HG03097 (cell line): ENCODE results near the gene FAM25C.
"Not testable (repeated sequence)": the region's sequence is repeated elsewhere in the genome, so short reads cannot be mapped to it uniquely, and the experiment has no call there.

Experiments
- ATAC-seq: cut with Tn5 transposase; IDR thresholded peaks from one replicate; pipeline ENCODE4 v1.9.1; 2021; ENCODE audit not compliant: unreplicated experiment, low FRiP score

The FAM25C gene

GRCh38 chr10:47959677-47960076, 39.9 kb downstream of the FAM25C start:
- ATAC-seq = not testable (repeated sequence)

GRCh38 chr10:47957158-47957557, 42.4 kb downstream of the FAM25C start:
- not testable (repeated sequence) for ATAC-seq

- ATAC-seq = not testable (repeated sequence)
These were observed 52.2 kb downstream of the FAM25C start for GRCh38 chr10:47947424-47947823.
